GM19468 (cell line): ENCODE measurements around the gene GNAQ.

Experiments
- ATAC-seq: cut with Tn5 transposase; IDR thresholded peaks from one replicate; pipeline ENCODE4 v1.9.1; 2021; ENCODE audit warnings: mild to moderate bottlenecking, moderate library complexity, moderate number of reproducible peaks; ENCODE audit not compliant: unreplicated experiment; ENCODE audit errors: extremely low read depth

GNAQ gene

GRCh38 chr9:77806741-77807140 lies 224.9 kb downstream of the GNAQ start:
- ATAC-seq, result no peak

- no peak for ATAC-seq
Observed at GRCh38 chr9:77805810-77806209, 225.8 kb downstream of the GNAQ start.

DNA sequence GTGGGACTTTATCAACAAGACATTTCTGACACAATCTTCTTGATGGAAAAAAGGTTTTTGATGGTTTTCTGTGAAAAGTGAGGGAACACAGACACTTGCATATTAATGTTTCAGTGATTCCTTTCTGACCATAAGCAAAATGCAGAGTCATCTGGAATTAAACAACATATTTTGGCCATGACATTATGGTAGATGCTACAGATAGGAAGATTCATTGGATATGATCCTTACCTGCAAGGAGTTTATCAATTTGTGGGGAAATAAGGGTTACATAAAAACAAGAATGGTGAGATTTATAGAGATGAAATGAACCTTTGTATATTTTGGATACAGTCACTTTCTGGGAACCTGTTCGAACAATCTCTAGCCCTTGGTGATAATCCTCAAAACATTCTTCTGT lies 228.2 kb downstream of the GNAQ start:
- ATAC-seq, result no peak

DNA sequence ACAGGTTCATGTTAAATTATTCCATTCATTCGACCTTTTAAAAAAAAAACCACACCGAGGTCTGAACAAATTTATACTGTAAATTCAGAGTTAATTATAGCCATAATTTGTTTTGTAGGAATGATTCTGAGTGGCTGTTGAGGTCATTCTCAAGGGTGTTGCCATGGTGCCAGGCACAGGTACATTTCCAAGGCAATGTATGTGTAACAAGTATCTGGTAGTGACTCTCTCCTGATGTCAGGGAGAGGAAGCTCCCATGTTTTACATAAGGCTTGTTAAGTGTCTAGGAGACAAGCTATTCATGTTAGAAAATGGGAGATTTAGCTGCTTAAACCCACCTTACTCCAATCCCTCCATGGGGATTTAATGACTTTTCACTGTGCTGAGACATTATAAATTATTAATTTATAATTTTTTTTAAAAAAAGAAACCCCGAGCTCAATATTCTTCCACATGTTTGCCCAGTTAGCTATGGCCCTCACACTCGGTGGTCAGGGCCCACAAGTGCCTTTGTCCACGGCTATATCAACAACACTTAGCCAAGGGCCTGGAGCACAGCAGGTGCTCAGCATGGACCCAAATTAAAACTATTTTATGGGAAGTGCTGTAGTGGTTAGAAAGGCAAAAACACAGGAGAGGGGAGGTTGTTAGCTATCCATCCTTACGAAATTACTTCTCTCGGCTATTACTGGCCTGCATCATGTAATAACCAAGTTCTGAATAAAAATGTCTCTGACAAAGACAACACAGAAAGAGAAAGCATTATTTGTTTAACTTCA lies 228.9 kb downstream of the GNAQ start:
- ATAC-seq, result no peak

- no peak for ATAC-seq
Observed at GRCh38 chr9:77802064-77802463, 229.5 kb downstream of the GNAQ start.

- no peak for ATAC-seq
Observed at GRCh38 chr9:77800924-77801551, 230.6 kb downstream of the GNAQ start.

DNA sequence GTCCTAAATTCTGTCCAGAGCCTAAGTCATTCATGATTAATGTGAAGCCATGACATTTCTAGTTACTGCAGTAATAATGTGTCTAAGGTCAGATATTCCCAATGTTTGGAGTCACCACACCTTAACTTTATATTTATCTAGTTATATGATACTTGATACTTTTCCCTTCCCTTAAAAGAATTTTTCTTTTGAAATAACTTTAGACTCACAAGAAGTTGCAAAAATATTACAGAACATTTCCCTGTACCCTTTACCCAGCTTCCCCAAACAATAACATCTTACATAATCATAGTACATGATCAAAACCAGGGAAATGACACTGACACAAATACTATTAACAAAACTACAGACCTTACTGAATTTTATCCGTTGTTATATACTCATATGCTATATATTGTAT lies 233.5 kb downstream of the GNAQ start:
- no peak for ATAC-seq

GRCh38 chr9:77794985-77795384 lies 236.6 kb downstream of the GNAQ start:
- no peak for ATAC-seq

- ATAC-seq, result no peak
Observed at GRCh38 chr9:77793849-77794248, 237.8 kb downstream of the GNAQ start.

- ATAC-seq, result no peak
Observed at GRCh38 chr9:77789891-77790290, 241.7 kb downstream of the GNAQ start.

DNA sequence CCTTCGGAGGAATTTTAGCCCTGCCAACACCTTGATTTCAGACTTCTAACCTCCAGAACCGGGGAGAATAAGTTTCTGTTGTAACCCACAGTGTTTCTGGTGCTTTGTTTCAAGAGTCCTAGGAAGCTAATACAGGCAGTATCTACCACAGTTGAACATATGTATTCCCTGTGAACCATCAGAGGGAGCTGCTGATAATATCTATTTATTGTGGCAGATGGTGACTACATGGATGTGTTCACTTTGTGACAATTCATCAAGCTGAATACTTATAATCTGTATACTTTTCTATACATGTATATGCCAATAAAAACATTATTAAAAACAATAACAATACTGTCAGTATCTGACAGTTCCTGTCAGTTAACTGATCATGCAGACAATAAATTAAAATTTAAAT lies 246.3 kb downstream of the GNAQ start:
- ATAC-seq, result no peak

DNA sequence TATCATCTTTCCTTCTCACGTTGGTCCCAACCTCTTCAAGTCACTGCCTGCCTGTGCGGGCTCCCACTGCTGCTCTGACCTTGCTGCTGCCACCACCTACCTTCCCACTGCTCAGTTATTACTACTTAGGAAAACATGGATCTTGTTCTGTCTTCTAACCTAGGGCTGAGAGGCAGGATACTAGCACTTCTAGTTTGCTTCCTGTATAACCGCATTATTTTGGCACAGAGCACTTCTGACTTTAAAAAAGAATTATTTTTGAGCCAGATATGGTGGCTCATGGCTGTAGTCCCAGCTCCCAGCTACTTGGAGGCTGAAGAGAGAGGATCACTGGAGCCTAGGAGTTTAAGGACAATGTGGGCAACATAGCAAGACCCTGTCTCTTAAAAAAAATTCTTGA lies 248.1 kb downstream of the GNAQ start:
- ATAC-seq, result no peak

DNA sequence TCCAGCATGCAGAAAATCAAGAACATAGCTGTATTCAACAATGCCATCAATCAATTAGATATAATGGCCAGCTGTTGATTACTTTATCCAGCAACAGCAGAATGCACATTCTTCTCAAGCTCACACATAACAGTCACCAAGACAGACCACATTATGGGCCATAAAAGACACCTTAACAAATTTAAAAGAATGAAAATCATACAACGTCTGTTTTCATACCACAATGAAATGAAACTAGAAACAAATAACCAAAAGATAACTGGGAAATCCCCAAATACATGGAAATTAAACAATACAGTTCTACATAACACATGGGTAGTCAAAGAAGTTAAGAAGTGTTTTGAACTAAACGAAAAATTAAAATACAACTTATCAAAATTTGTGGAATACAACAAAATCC lies 252.6 kb downstream of the GNAQ start:
- ATAC-seq, result no peak

DNA sequence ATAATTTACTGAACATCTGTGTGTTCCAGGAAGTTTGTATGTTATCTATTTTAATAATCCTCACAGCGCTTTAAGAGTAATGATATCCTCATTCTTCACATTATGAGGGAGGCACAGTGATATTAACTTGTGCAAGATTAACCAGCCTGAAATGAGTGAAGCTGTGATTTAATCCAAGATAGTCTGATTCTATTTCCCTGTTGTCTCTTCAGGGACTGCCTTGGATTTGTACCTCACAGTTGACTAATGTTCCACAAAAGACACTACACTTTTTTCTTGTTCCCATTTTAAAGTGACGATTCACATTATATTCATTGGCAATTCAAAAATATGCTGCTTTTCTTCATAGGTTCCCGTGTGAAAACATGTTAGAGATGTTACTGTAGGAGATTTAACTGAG lies 258.2 kb downstream of the GNAQ start:
- no peak for ATAC-seq

- ATAC-seq, result no peak
Observed at GRCh38 chr9:77772646-77773045, 259.0 kb downstream of the GNAQ start.

GRCh38 chr9:77771171-77771570 lies 260.4 kb downstream of the GNAQ start:
- ATAC-seq, result no peak

DNA sequence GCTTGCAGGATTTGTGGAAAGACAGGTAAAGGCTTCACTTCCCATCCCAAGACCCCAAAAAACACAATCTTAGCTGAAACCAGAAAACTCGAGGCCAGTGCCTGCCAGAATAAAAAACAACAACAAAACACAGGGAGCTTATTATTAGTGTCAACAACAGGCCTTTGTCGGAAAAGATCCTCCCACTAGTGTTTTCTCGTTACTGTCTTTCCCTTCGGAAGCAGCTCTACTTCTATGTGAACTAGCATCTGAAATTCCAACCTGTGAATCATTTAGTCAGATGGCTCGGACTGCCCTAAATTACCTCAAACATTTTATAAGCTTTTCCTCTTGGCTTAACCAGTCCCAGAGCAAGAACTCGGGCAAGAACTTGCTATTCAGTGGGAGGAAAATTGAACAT lies 261.3 kb downstream of the GNAQ start:
- ATAC-seq, result no peak

GRCh38 chr9:77769246-77769645 lies 262.4 kb downstream of the GNAQ start:
- ATAC-seq, result no peak

GRCh38 chr9:77766587-77766986 lies 265.0 kb downstream of the GNAQ start:
- ATAC-seq, result no peak

GRCh38 chr9:77765781-77766259 lies 265.8 kb downstream of the GNAQ start:
- no peak for ATAC-seq

DNA sequence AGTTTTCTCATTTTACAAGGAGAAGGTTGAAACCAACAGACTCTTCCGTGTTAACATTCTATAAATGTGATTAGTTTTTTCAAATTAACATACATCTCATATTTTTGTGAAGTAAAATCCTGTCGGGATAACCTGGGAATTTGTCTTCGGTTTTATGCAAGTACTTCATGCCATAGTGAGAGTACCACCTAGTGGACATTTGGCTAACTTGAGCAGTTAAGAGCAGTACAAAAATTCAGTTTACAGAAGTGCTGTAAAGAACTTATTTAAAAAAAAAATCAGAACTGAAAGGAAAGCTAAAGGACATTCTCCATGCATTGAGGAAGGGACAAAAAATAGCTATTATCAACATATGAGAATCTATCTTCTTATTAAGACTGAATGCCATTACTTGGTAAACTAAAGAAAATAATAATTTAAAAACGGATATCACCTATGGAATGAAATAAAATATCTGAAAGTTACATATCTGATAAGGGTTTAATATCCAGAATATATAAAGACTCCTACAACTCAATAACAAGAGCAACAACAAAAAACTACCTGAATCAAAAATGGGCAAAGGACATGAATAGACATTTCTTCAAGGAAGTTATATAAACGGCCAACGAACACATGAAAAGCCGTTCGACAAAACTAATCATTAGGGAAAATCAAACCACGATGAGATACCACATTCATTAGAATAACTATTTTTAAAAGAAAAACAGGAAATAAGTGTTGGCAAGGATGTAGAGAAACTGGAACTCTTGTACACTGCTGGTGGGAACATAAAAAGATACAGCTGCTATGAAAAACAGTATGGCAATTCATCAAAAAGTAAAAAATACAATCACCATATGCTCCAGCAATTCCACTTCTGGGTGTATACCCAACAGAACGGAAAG lies 266.5 kb downstream of the GNAQ start:
- ATAC-seq, result no peak
